Activated CD4-positive, alpha-beta T cell treated with anti-CD3 and anti-CD28 coated beads, Interleukin-2, Interleukin-6, amounts not matched to agents 100 ng/mL and 50 ng/mL, durations not matched to agents 16 hours and 8 hours (primary cell): ENCODE results near the gene INTS11.

Experiments used
- DNase-seq: peaks from one replicate; pipeline ENCODE4 v3.0.0-alpha.2; 2020

INTS11 gene

GRCh38 chr1:1357871-1358432 lies 33.5 kb upstream of the INTS11 start:
- DNase-seq = no peak

GRCh38 chr1:1356796-1357401 lies 32.4 kb upstream of the INTS11 start:
- no peak for DNase-seq

- DNase-seq = no peak
These were observed 31.8 kb upstream of the INTS11 start for GRCh38 chr1:1356166-1356795.

GRCh38 chr1:1355416-1355815 lies 31.0 kb upstream of the INTS11 start:
- DNase-seq = no peak

- DNase-seq = no peak
These were observed 30.1 kb upstream of the INTS11 start for GRCh38 chr1:1354271-1355247.

- DNase-seq = no peak
These were observed 29.1 kb upstream of the INTS11 start for GRCh38 chr1:1353389-1354151.

- DNase-seq = no peak
These were observed 28.4 kb upstream of the INTS11 start for GRCh38 chr1:1352786-1353388.

GRCh38 chr1:1351511-1352427 lies 27.3 kb upstream of the INTS11 start:
- DNase-seq = no peak

- peak; percentile 76 for DNase-seq
These were observed 25.0 kb upstream of the INTS11 start, which contains the start of gene DVL1 for GRCh38 chr1:1349256-1350012. TSS of gene DVL1 (minus strand) at chr1:1349418. CDS start at chr1:1349065, 353 bp downstream.

- DNase-seq = no peak
These were observed 24.2 kb upstream of the INTS11 start for GRCh38 chr1:1348420-1349255.

GRCh38 chr1:1347663-1348419 lies 23.4 kb upstream of the INTS11 start:
- DNase-seq = no peak

- DNase-seq = no peak
These were observed 22.7 kb upstream of the INTS11 start for GRCh38 chr1:1347026-1347595.

- no peak for DNase-seq
These were observed 22.0 kb upstream of the INTS11 start for GRCh38 chr1:1346501-1346890.

GRCh38 chr1:1345860-1346500 lies 21.5 kb upstream of the INTS11 start:
- no peak for DNase-seq

- DNase-seq = no peak
These were observed 20.9 kb upstream of the INTS11 start for GRCh38 chr1:1345384-1345783.

- DNase-seq = peak; percentile 69
These were observed 20.3 kb upstream of the INTS11 start for GRCh38 chr1:1344655-1345361.
